Measurements from ENCODE around the gene PCDHA6. TPM values are rescaled to one million over a fixed set of nuclear protein-coding genes. Genes with fewer than 3 reads are reported as not detected.
A peak's percentile ranks its signal among the peaks of the same experiment; 100 is the strongest.

PCDHA6 gene
- total and polyA plus RNA-seq, 2 of the 8 experiments (the other 6 are each of a cell fraction or from before 2014, with no cell fraction given) = 0.71 to 7.1 TPM

DNA sequence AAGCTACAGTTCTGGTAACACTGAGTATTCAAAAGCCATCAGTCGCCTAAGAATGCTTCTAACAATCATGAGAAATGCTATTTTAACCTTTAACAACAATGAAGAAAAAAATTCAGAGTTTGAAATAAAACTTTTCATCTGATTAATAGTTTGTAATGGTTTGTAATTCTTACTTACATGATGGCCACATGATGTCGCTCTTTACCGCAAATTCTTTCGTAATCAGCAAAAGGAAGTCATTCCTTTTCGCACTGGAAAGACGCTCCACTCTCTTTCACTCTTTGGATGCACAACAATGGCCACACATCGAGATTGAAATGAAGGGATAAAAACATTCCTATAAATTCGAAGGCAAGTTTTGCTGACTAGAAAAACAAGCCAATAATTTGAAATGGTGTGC is 6.2 kb downstream of the PCDHA6 start, which contains the start of gene PCDHA7:
Gene PCDHA7 (plus strand): TSS at position 277 of the 400 bp plus-strand sequence. CDS start 115 bp downstream, at position 392.
- Histone ChIP-seq H3K18ac (ENCODE audit: extremely low read depth, low read length) (no peak within 1 kb of the TSS; the same call in 1 of the 2 replicates), H3K9ac (replicated peaks in 1 of 4; ENCODE audit: extremely low read depth in 1 of 4, low read depth in 3 of 4, low read length in 3 of 4) (peak within 1 kb of the TSS in 1 of 4 experiments; percentile 63; a peak in 1 of 7 replicates), H4K5ac (ENCODE audit: insufficient read length, low read depth, low read length) (no peak within 1 kb of the TSS), H3K79me2 (ENCODE audit: control insufficient read depth in 1 of 2, insufficient read depth in 2 of 2, low read length in 2 of 2) (no peaks in the 10 kb centered on the region; a peak in 1 of 4 replicates), H3K4ac (replicated peaks; ENCODE audit: insufficient read length, low read depth, low read length) (no peak within 1 kb of the TSS), H4K91ac (replicated peaks; ENCODE audit: insufficient read length, low read length) (no peak within 1 kb of the TSS), H3K4me3 (ENCODE audit: extremely low read depth in 1 of 4, insufficient read depth in 2 of 4, low read depth in 3 of 4, low read length in 4 of 4) (peak within 1 kb of the TSS in 1 of 4 experiments; percentile 59; a peak in 2 of 8 replicates), H2AFZ (ENCODE audit: low read length) (no peak within 1 kb of the TSS), H3K27me3 (replicated peaks in 1 of 4; ENCODE audit: control insufficient read depth in 3 of 4, extremely low read depth in 1 of 4, insufficient read depth in 3 of 4, low read length in 3 of 4) (no peaks in the 10 kb centered on the region), H4K8ac (ENCODE audit: extremely low read depth, insufficient read depth, low read length) (no peak within 1 kb of the TSS; the same call in 1 of the 2 replicates), H3K4me1 (replicated peaks in 1 of 4; ENCODE audit: control insufficient read depth in 3 of 4, insufficient read depth in 4 of 4, low read length in 3 of 4) (no peaks in the 10 kb centered on the region), H2BK5ac (ENCODE audit: low read depth, low read length) (no peak within 1 kb of the TSS), H4K20me1 (replicated peaks in 1 of 2; ENCODE audit: control insufficient read depth in 1 of 2, insufficient read depth in 2 of 2, low read length in 2 of 2) (no peaks in the 10 kb centered on the region), H3K56ac (replicated peaks; ENCODE audit: insufficient read length, low read depth, low read length) (no peak within 1 kb of the TSS), H2AK5ac (ENCODE audit: low read depth, low read length) (no peak within 1 kb of the TSS), H3K27ac (ENCODE audit: low read depth, low read length) (no peak within 1 kb of the TSS), H3K4me2 (ENCODE audit: insufficient read depth in 1 of 2, low read depth in 2 of 2, low read length in 2 of 2) (peak within 1 kb of the TSS in 1 of 2 experiments; percentile 59; a peak in 1 of 4 replicates), H3K23ac (ENCODE audit: insufficient read length) (no peak within 1 kb of the TSS), H3K79me1 (ENCODE audit: low read depth, low read length) (no peaks in the 10 kb centered on the region), H2BK120ac (replicated peaks; ENCODE audit: low read depth, low read length) (no peak within 1 kb of the TSS), H2BK15ac (ENCODE audit: low read length) (no peak within 1 kb of the TSS), H3K14ac (ENCODE audit: insufficient read length) (no peak within 1 kb of the TSS), H2BK20ac (ENCODE audit: low read length) (no peak within 1 kb of the TSS), H3K9me3 (ENCODE audit: insufficient read depth in 2 of 2, low read depth in 1 of 2, low read length in 1 of 2) (peaks cover 0 to 21% of the 10 kb centered on the region in 2 experiments; a peak in 2 of 4 replicates), H2BK12ac (ENCODE audit: low read depth, low read length) (no peak within 1 kb of the TSS), H3K36me3 (ENCODE audit: control insufficient read depth in 2 of 4, insufficient read depth in 4 of 4, low read length in 3 of 4) (peaks cover 0 to 9% (median 0%) of the 10 kb centered on the region in 4 experiments; a peak in 2 of 8 replicates), H3K23me2 (ENCODE audit: low read depth, low read length) (no peaks in the 10 kb centered on the region)
- no peak for FAIRE-seq
- ChIA-PET POLR2A (ENCODE audit: partially characterized antibody) (no interaction called here), CTCF (ENCODE audit: partially characterized antibody) (interaction anchor here (1.1 to 2.2 kb wide), 7 partner anchors 8 to 217 kb away, joined by 3 to 6 read pairs (median 4); partner anchors contain the start of genes PCDHA11, PCDHA5 and PCDHB1)
- TF ChIP-seq, protein P1, sequence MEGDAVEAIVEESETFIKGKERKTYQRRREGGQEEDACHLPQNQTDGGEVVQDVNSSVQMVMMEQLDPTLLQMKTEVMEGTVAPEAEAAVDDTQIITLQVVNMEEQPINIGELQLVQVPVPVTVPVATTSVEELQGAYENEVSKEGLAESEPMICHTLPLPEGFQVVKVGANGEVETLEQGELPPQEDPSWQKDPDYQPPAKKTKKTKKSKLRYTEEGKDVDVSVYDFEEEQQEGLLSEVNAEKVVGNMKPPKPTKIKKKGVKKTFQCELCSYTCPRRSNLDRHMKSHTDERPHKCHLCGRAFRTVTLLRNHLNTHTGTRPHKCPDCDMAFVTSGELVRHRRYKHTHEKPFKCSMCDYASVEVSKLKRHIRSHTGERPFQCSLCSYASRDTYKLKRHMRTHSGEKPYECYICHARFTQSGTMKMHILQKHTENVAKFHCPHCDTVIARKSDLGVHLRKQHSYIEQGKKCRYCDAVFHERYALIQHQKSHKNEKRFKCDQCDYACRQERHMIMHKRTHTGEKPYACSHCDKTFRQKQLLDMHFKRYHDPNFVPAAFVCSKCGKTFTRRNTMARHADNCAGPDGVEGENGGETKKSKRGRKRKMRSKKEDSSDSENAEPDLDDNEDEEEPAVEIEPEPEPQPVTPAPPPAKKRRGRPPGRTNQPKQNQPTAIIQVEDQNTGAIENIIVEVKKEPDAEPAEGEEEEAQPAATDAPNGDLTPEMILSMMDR (IDR thresholded peaks at IDR 0.05; ENCODE audit: control extremely low read depth in 1 of 3, insufficient read depth in 1 of 3, low read depth in 1 of 3, low read length in 3 of 3) = peak in 1 of 3 experiments; percentile 11; a peak in 1 of 4 replicates
- TF ChIP-seq BRCA1 (IDR thresholded peaks at IDR 0.05; ENCODE audit: low read depth, low read length) = no peak
- WGBS, 2 experiments (ENCODE audit: extremely low coverage in 1 of 2, insufficient coverage in 1 of 2, insufficient read length in 1 of 2, insufficient replicate concordance in 2 of 2, low coverage in 1 of 2, low lambda C conversion rate in 2 of 2, missing lambda C conversion rate in 1 of 2) = 84% methylated on average over 8 of the region's 8 CpGs; no CpG with 5 or more reads in 1 of the 2 experiments
- DNase-seq (ENCODE audit: low read depth in 1 of 2, low spot score in 2 of 2) = no peak
